GM23338 (cell line): ENCODE results near the gene LONP1. TPM values are rescaled to one million over a fixed set of nuclear protein-coding genes. Genes with fewer than 3 reads are reported as not detected.

ENCODE experiments used
- CREB1 ChIP-seq: fragments of 250-450 bp; sonication (Bioruptor Pico); IDR thresholded peaks from 2 replicates; pipeline ENCODE4 v1.5.0; 2020; ENCODE audit warnings: low read depth, mild to moderate bottlenecking, moderate library complexity
- ETS1 ChIP-seq: IDR thresholded peaks from 2 replicates; pipeline ENCODE4 v1.6.1; 2016; ENCODE audit warnings: antibody characterized with exemption
- EZH2 ChIP-seq: fragments of 200-600 bp; sonication (generic); IDR thresholded peaks from one replicate; pipeline ENCODE4 v1.8.0; 2017; ENCODE audit warnings: antibody characterized with exemption, mild to moderate bottlenecking, low read depth; ENCODE audit not compliant: unreplicated experiment
- EZH2phosphoT487 ChIP-seq: fragments of 200-600 bp; sonication (generic); IDR thresholded peaks from one replicate; pipeline ENCODE4 v1.8.1; 2018; ENCODE audit warnings: antibody characterized with exemption; ENCODE audit not compliant: unreplicated experiment
- JUNB ChIP-seq: IDR thresholded peaks from one replicate; pipeline ENCODE4 v1.6.1; 2016; ENCODE audit warnings: antibody characterized with exemption; ENCODE audit not compliant: unreplicated experiment
- NANOG ChIP-seq: IDR thresholded peaks from 2 replicates; pipeline ENCODE4 v1.6.1; 2016; ENCODE audit warnings: antibody characterized with exemption, borderline replicate concordance
- REST ChIP-seq: IDR thresholded peaks from one replicate; pipeline ENCODE4 v1.6.1; 2018; ENCODE audit warnings: antibody characterized with exemption; ENCODE audit not compliant: unreplicated experiment
- ZNF114 ChIP-seq: fragments of 250-450 bp; sonication (Bioruptor Pico); IDR thresholded peaks from 2 replicates; pipeline ENCODE4 v1.5.0; 2020; ENCODE audit warnings: mild to moderate bottlenecking, moderate library complexity
- ZNF331 ChIP-seq: fragments of 250-450 bp; sonication (Bioruptor Pico); IDR thresholded peaks from 2 replicates; pipeline ENCODE4 v1.5.0; 2020; ENCODE audit warnings: low read depth, mild to moderate bottlenecking, moderate library complexity
- polyA plus RNA-seq: library from polyadenylated mRNA; unstranded; fragments of >200 nt; fragmentation: Nextera tagmentation; extraction: Ambion mirVana; gene quantifications from 2 replicates; pipeline ENCODE4 v1.2.1, GENCODE V29; 2016
- total RNA-seq: library from RNA; depleted of rRNA; stranded (reverse); fragments of >200 nt; shearing (Covaris generic); gene quantifications from 2 replicates; pipeline ENCODE4 v1.2.3, GENCODE V29; 2014
- TF ChIP-seq, protein P1 (sequence below): fragments of 250-450 bp; sonication (Bioruptor Pico); IDR thresholded peaks from 2 replicates; pipeline ENCODE4 v1.5.0; 2020; ENCODE audit warnings: mild to moderate bottlenecking, moderate library complexity

The LONP1 gene
- total and polyA plus RNA-seq, 2 experiments from 2014 or later: 68.6 to 137 TPM

GRCh38 chr19:5698635-5699422 lies 21.1 kb downstream of the LONP1 start (continued):
- TF ChIP-seq, protein P1, sequence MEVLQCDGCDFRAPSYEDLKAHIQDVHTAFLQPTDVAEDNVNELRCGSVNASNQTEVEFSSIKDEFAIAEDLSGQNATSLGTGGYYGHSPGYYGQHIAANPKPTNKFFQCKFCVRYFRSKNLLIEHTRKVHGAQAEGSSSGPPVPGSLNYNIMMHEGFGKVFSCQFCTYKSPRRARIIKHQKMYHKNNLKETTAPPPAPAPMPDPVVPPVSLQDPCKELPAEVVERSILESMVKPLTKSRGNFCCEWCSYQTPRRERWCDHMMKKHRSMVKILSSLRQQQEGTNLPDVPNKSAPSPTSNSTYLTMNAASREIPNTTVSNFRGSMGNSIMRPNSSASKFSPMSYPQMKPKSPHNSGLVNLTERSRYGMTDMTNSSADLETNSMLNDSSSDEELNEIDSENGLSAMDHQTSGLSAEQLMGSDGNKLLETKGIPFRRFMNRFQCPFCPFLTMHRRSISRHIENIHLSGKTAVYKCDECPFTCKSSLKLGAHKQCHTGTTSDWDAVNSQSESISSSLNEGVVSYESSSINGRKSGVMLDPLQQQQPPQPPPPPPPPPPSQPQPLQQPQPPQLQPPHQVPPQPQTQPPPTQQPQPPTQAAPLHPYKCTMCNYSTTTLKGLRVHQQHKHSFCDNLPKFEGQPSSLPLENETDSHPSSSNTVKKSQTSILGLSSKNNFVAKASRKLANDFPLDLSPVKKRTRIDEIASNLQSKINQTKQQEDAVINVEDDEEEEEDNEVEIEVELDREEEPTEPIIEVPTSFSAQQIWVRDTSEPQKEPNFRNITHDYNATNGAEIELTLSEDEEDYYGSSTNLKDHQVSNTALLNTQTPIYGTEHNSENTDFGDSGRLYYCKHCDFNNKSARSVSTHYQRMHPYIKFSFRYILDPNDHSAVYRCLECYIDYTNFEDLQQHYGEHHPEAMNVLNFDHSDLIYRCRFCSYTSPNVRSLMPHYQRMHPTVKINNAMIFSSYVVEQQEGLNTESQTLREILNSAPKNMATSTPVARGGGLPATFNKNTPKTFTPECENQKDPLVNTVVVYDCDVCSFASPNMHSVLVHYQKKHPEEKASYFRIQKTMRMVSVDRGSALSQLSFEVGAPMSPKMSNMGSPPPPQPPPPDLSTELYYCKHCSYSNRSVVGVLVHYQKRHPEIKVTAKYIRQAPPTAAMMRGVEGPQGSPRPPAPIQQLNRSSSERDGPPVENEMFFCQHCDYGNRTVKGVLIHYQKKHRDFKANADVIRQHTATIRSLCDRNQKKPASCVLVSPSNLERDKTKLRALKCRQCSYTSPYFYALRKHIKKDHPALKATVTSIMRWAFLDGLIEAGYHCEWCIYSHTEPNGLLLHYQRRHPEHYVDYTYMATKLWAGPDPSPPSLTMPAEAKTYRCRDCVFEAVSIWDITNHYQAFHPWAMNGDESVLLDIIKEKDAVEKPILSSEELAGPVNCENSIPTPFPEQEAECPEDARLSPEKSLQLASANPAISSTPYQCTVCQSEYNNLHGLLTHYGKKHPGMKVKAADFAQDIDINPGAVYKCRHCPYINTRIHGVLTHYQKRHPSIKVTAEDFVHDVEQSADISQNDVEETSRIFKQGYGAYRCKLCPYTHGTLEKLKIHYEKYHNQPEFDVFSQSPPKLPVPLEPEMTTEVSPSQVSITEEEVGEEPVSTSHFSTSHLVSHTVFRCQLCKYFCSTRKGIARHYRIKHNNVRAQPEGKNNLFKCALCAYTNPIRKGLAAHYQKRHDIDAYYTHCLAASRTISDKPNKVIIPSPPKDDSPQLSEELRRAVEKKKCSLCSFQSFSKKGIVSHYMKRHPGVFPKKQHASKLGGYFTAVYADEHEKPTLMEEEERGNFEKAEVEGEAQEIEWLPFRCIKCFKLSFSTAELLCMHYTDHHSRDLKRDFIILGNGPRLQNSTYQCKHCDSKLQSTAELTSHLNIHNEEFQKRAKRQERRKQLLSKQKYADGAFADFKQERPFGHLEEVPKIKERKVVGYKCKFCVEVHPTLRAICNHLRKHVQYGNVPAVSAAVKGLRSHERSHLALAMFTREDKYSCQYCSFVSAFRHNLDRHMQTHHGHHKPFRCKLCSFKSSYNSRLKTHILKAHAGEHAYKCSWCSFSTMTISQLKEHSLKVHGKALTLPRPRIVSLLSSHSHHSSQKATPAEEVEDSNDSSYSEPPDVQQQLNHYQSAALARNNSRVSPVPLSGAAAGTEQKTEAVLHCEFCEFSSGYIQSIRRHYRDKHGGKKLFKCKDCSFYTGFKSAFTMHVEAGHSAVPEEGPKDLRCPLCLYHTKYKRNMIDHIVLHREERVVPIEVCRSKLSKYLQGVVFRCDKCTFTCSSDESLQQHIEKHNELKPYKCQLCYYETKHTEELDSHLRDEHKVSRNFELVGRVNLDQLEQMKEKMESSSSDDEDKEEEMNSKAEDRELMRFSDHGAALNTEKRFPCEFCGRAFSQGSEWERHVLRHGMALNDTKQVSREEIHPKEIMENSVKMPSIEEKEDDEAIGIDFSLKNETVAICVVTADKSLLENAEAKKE (CRISPR knock-in tag): no peak
- TF ChIP-seq EZH2 (no peak), REST (no peak), EZH2phosphoT487 (no peak), JUNB (no peak), CREB1 (no peak), NANOG (no peak), ZNF114 (CRISPR knock-in tag) (no peak), ZNF331 (CRISPR knock-in tag) (no peak), ETS1 (no peak)
